Measurements from ENCODE around the gene CCDC172.

- no peak for TF ChIP-seq POLR2AphosphoS5 (IDR thresholded peaks at IDR 0.05; ENCODE audit: low read depth, low read length)
- TF ChIP-seq POLR2A (IDR thresholded peaks at IDR 0.05; ENCODE audit: low read depth, low read length), result no peak
- TF ChIP-seq POU2F2 (IDR thresholded peaks at IDR 0.05; ENCODE audit: low read depth, low read length), result no peak
- no peak for TF ChIP-seq TAF1 (IDR thresholded peaks at IDR 0.05; ENCODE audit: low read depth, low read length)
- no peak for TF ChIP-seq SPI1 (IDR thresholded peaks at IDR 0.05; ENCODE audit: low read depth, low read length)
- no peak for TF ChIP-seq PAX5 (IDR thresholded peaks at IDR 0.05; ENCODE audit: insufficient read depth, low read length, severe bottlenecking)
Measured at GRCh38 chr10:116292493-116292892, 31.8 kb upstream of the CCDC172 start.

Measured in GM12891 (cell line).